GM23338 (cell line): Measurements from ENCODE around the gene FARSB. TPM values are rescaled to one million over a fixed set of nuclear protein-coding genes. Genes with fewer than 3 reads are reported as not detected.

Experiments
- ATAC-seq: fragments of 200-7000 bp; cut with Tn5 transposase; 3 replicates; pipeline ENCODE4 v1.9.1; 2020
- DNase-seq: peaks from one replicate; pipeline ENCODE4 v3.0.0-alpha.2; 2015; ENCODE audit warnings: low spot score
- H2AFZ ChIP-seq: fragments of 200-600 bp; sonication (generic); 2 replicates; pipeline ENCODE4 v1.8.0; 2016; ENCODE audit warnings: antibody characterized with exemption, mild to moderate bottlenecking, moderate library complexity
- H3F3A ChIP-seq: fragments of 200-600 bp; sonication (generic); replicated peaks from 2 replicates; pipeline ENCODE4 v1.8.0; 2017; ENCODE audit warnings: antibody characterized with exemption, mixed run types, low read depth
- H3K27ac ChIP-seq: fragments of 200-600 bp; sonication (generic); 2 replicates; pipeline ENCODE4 v1.6.1; 2016; ENCODE audit warnings: low read depth
- H3K27me3 ChIP-seq: fragments of 200-600 bp; sonication (generic); 2 replicates; pipeline ENCODE4 v1.8.0; 2016; ENCODE audit warnings: mild to moderate bottlenecking, mixed run types, moderate library complexity; ENCODE audit not compliant: insufficient read depth
- H3K36me3 ChIP-seq: fragments of 200-600 bp; sonication (generic); 2 replicates; pipeline ENCODE4 v1.8.0; 2016; ENCODE audit warnings: mild to moderate bottlenecking; ENCODE audit not compliant: insufficient read depth
- H3K4me1 ChIP-seq: fragments of 200-600 bp; sonication (generic); 2 replicates; pipeline ENCODE4 v1.8.0; 2016; ENCODE audit warnings: mild to moderate bottlenecking, moderate library complexity; ENCODE audit not compliant: insufficient read depth
- H3K4me2 ChIP-seq: fragments of 200-600 bp; sonication (generic); 2 replicates; pipeline ENCODE4 v1.7.1; 2017; ENCODE audit warnings: mixed run types
- H3K4me3 ChIP-seq: fragments of 200-600 bp; sonication (generic); 2 replicates; pipeline ENCODE4 v1.6.1; 2016; ENCODE audit warnings: mixed run types
- H3K79me2 ChIP-seq: fragments of 200-600 bp; sonication (generic); replicated peaks from 2 replicates; pipeline ENCODE4 v1.8.0; 2017; ENCODE audit warnings: mild to moderate bottlenecking; ENCODE audit not compliant: insufficient read depth
- H3K9me2 ChIP-seq: fragments of 200-600 bp; sonication (generic); 2 replicates; pipeline ENCODE4 v1.8.0; 2017; ENCODE audit not compliant: insufficient read depth
- H4K20me1 ChIP-seq: fragments of 200-600 bp; sonication (generic); replicated peaks from 2 replicates; pipeline ENCODE4 v1.8.0; 2017; ENCODE audit warnings: mild to moderate bottlenecking; ENCODE audit not compliant: insufficient read depth
- H3K27ac Mint-ChIP-seq: 2 replicates; pipeline ENCODE4 v1.8.0; 2020; ENCODE audit warnings: inconsistent platforms, mild to moderate bottlenecking, moderate library complexity, mixed read lengths
- H3K27me3 Mint-ChIP-seq: 3 replicates; pipeline ENCODE4 v1.8.0; 2022; ENCODE audit warnings: low read depth, mild to moderate bottlenecking, moderate library complexity, mixed read lengths, inconsistent platforms; ENCODE audit not compliant: insufficient read depth, poor library complexity
- H3K36me3 Mint-ChIP-seq: 3 replicates; pipeline ENCODE4 v1.8.0; 2021; ENCODE audit warnings: low read depth, mild to moderate bottlenecking, inconsistent platforms, moderate library complexity, mixed read lengths
- H3K4me1 Mint-ChIP-seq: 3 replicates; pipeline ENCODE4 v1.8.0; 2020; ENCODE audit warnings: mild to moderate bottlenecking, inconsistent platforms, mixed read lengths
- H3K4me3 Mint-ChIP-seq: 3 replicates; pipeline ENCODE4 v1.8.0; 2021; ENCODE audit warnings: moderate library complexity, mild to moderate bottlenecking, inconsistent platforms, mixed read lengths
- H3K9me3 Mint-ChIP-seq: 3 replicates; pipeline ENCODE4 v1.8.0; 2020; ENCODE audit warnings: moderate library complexity, mild to moderate bottlenecking, inconsistent platforms, mixed read lengths
- EZH2 ChIP-seq: fragments of 200-600 bp; sonication (generic); IDR thresholded peaks from one replicate; pipeline ENCODE4 v1.8.0; 2017; ENCODE audit warnings: antibody characterized with exemption, mild to moderate bottlenecking, low read depth; ENCODE audit not compliant: unreplicated experiment
- JUNB ChIP-seq: IDR thresholded peaks from one replicate; pipeline ENCODE4 v1.6.1; 2016; ENCODE audit warnings: antibody characterized with exemption; ENCODE audit not compliant: unreplicated experiment
- STAT1 ChIP-seq: IDR thresholded peaks from one replicate; pipeline ENCODE4 v1.6.1; 2016; ENCODE audit warnings: antibody characterized with exemption; ENCODE audit not compliant: unreplicated experiment
- ZNF114 ChIP-seq: fragments of 250-450 bp; sonication (Bioruptor Pico); IDR thresholded peaks from 2 replicates; pipeline ENCODE4 v1.5.0; 2020; ENCODE audit warnings: mild to moderate bottlenecking, moderate library complexity
- ZNF331 ChIP-seq: fragments of 250-450 bp; sonication (Bioruptor Pico); IDR thresholded peaks from 2 replicates; pipeline ENCODE4 v1.5.0; 2020; ENCODE audit warnings: low read depth, mild to moderate bottlenecking, moderate library complexity
- polyA plus RNA-seq: library from polyadenylated mRNA; unstranded; fragments of >200 nt; fragmentation: Nextera tagmentation; extraction: Ambion mirVana; gene quantifications from 2 replicates; pipeline ENCODE4 v1.2.1, GENCODE V29; 2016
- total RNA-seq: library from RNA; depleted of rRNA; stranded (reverse); fragments of >200 nt; shearing (Covaris generic); gene quantifications from 2 replicates; pipeline ENCODE4 v1.2.3, GENCODE V29; 2014
- TF ChIP-seq, protein P1 (sequence below): fragments of 250-450 bp; sonication (Bioruptor Pico); IDR thresholded peaks from 2 replicates; pipeline ENCODE4 v1.5.0; 2020; ENCODE audit warnings: mild to moderate bottlenecking, moderate library complexity

FARSB gene
- total and polyA plus RNA-seq, 2 experiments from 2014 or later = 32.5 to 40.0 TPM

DNA sequence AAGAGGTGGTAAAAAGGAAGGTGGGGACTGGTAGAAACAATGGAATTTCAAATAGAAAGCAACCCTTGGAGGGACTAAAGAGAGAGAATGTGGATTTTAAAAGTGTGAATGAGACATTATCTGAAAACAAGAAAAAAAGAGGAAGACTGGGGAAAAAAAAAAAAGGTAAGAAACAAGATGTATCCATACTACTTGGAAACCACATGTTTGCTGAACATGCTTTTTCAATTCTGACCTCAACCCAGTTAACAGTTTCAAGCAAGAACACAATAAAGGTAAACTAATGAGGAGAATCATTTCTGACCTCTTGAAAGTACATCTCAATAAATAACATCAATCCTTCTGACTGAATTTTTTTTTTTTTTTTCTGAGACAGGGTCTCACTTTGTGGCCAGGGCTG, 2.6 kb downstream of the FARSB start:
- H2AFZ ChIP-seq = no peak overlapping the region
- Mint-ChIP-seq H3K27me3 (peaks cover 7% of the 10 kb centered on the region), H3K4me3 (no peak overlapping the region), H3K27ac (no peak overlapping the region), H3K4me1 (peaks cover 13% of the 10 kb centered on the region; the same call in 2 of the 3 replicates), H3K36me3 (peaks cover 10% of the 10 kb centered on the region), H3K9me3 (no peaks in the 10 kb centered on the region; the same call in 2 of the 3 replicates)
- TF ChIP-seq JUNB (no peak), STAT1 (no peak)
- no peaks in the 10 kb centered on the region for H3K9me2 ChIP-seq
- H3F3A ChIP-seq = no peaks in the 10 kb centered on the region
- H3K27me3 ChIP-seq = no peaks in the 10 kb centered on the region
- no peak for DNase-seq
- peaks cover 71% of the 10 kb centered on the region for H3K79me2 ChIP-seq
- H3K4me1 ChIP-seq = peaks cover 13% of the 10 kb centered on the region; the same call in 1 of the 2 replicates
- no peak overlapping the region for H3K27ac ChIP-seq
- no peak for ATAC-seq
- H3K4me2 ChIP-seq = no peak overlapping the region
- H3K4me3 ChIP-seq = no peak overlapping the region
- peaks cover 5% of the 10 kb centered on the region; the same call in 1 of the 2 replicates for H4K20me1 ChIP-seq
- no peaks in the 10 kb centered on the region for H3K36me3 ChIP-seq

DNA sequence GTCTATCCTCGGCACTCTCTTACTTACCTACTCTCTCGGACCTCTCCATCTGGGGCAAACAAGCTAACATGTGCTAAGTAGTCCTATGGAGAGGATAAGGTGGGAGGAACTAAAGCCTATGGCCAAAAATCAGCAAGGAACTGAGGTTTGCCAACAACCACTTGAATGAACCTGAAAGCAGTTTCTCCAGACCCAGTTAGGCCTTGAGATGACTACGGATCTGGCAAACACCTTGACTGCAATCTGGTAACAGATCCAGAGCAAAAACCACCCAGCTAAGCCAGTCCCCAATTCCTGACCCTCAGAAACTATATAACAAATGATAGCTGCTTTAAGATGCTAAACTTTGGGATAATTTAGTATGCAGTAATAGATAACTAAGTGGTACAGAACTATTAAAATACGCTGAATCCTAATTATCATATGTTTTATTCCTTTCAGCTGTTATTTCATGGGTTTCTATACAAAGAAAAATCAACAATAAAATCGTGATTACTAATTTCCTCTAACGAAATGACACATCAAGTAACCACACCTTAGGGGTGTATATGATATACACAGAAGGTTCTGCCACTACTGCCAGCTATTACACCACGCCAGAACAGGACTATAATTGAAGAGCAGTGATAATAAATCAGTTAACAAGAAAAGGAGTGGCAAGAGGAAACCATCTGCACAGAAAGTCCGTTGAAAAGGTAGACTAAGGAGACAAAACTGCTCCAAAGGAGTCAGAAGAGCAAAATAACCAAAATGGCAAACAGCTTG, 3.2 kb downstream of the FARSB start:
- no peak for DNase-seq
- Mint-ChIP-seq H3K4me3 (no peak overlapping the region), H3K36me3 (peaks cover 13% of the 10 kb centered on the region), H3K4me1 (peaks cover 13% of the 10 kb centered on the region; the same call in 2 of the 3 replicates), H3K27ac (no peak overlapping the region), H3K27me3 (peaks cover 7% of the 10 kb centered on the region), H3K9me3 (no peaks in the 10 kb centered on the region; the same call in 2 of the 3 replicates)
- peaks cover 75% of the 10 kb centered on the region for H3K79me2 ChIP-seq
- no peak overlapping the region for H3K4me3 ChIP-seq
- H3F3A ChIP-seq = no peaks in the 10 kb centered on the region
- TF ChIP-seq EZH2 = no peak
- TF ChIP-seq JUNB = no peak
- TF ChIP-seq, protein P1, sequence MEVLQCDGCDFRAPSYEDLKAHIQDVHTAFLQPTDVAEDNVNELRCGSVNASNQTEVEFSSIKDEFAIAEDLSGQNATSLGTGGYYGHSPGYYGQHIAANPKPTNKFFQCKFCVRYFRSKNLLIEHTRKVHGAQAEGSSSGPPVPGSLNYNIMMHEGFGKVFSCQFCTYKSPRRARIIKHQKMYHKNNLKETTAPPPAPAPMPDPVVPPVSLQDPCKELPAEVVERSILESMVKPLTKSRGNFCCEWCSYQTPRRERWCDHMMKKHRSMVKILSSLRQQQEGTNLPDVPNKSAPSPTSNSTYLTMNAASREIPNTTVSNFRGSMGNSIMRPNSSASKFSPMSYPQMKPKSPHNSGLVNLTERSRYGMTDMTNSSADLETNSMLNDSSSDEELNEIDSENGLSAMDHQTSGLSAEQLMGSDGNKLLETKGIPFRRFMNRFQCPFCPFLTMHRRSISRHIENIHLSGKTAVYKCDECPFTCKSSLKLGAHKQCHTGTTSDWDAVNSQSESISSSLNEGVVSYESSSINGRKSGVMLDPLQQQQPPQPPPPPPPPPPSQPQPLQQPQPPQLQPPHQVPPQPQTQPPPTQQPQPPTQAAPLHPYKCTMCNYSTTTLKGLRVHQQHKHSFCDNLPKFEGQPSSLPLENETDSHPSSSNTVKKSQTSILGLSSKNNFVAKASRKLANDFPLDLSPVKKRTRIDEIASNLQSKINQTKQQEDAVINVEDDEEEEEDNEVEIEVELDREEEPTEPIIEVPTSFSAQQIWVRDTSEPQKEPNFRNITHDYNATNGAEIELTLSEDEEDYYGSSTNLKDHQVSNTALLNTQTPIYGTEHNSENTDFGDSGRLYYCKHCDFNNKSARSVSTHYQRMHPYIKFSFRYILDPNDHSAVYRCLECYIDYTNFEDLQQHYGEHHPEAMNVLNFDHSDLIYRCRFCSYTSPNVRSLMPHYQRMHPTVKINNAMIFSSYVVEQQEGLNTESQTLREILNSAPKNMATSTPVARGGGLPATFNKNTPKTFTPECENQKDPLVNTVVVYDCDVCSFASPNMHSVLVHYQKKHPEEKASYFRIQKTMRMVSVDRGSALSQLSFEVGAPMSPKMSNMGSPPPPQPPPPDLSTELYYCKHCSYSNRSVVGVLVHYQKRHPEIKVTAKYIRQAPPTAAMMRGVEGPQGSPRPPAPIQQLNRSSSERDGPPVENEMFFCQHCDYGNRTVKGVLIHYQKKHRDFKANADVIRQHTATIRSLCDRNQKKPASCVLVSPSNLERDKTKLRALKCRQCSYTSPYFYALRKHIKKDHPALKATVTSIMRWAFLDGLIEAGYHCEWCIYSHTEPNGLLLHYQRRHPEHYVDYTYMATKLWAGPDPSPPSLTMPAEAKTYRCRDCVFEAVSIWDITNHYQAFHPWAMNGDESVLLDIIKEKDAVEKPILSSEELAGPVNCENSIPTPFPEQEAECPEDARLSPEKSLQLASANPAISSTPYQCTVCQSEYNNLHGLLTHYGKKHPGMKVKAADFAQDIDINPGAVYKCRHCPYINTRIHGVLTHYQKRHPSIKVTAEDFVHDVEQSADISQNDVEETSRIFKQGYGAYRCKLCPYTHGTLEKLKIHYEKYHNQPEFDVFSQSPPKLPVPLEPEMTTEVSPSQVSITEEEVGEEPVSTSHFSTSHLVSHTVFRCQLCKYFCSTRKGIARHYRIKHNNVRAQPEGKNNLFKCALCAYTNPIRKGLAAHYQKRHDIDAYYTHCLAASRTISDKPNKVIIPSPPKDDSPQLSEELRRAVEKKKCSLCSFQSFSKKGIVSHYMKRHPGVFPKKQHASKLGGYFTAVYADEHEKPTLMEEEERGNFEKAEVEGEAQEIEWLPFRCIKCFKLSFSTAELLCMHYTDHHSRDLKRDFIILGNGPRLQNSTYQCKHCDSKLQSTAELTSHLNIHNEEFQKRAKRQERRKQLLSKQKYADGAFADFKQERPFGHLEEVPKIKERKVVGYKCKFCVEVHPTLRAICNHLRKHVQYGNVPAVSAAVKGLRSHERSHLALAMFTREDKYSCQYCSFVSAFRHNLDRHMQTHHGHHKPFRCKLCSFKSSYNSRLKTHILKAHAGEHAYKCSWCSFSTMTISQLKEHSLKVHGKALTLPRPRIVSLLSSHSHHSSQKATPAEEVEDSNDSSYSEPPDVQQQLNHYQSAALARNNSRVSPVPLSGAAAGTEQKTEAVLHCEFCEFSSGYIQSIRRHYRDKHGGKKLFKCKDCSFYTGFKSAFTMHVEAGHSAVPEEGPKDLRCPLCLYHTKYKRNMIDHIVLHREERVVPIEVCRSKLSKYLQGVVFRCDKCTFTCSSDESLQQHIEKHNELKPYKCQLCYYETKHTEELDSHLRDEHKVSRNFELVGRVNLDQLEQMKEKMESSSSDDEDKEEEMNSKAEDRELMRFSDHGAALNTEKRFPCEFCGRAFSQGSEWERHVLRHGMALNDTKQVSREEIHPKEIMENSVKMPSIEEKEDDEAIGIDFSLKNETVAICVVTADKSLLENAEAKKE = no peak
- TF ChIP-seq ZNF331 = no peak
- TF ChIP-seq ZNF114 (CRISPR knock-in tag) = no peak
- H3K27ac ChIP-seq = no peak overlapping the region
- no peaks in the 10 kb centered on the region for H3K27me3 ChIP-seq
- H3K36me3 ChIP-seq = no peaks in the 10 kb centered on the region
- no peak overlapping the region for H3K4me2 ChIP-seq
- H2AFZ ChIP-seq = no peak overlapping the region
- H4K20me1 ChIP-seq = peaks cover 5% of the 10 kb centered on the region; the same call in 1 of the 2 replicates
- no peak for ATAC-seq
- H3K4me1 ChIP-seq = peaks cover 13% of the 10 kb centered on the region; the same call in 1 of the 2 replicates
- no peaks in the 10 kb centered on the region for H3K9me2 ChIP-seq
